HS-5 (cell line): ENCODE results near the gene ADCY1.
"Not testable (repeated sequence)": the region's sequence is repeated elsewhere in the genome, so short reads cannot be mapped to it uniquely, and the experiment has no call there.

Experiments used
- DNase-seq: peaks from one replicate; pipeline ENCODE4 v3.0.0-alpha.2; 2012; ENCODE audit warnings: low read depth

Gene ADCY1

GRCh38 chr7:45573661-45574415, at the start of gene ADCY1:
Gene ADCY1, plus strand, starts transcription at chr7:45574368. Its CDS starts 176 bp downstream, at chr7:45574544.
- DNase-seq: no peak

- no peak for DNase-seq
Observed at GRCh38 chr7:45524445-45524844, 49.7 kb upstream of the ADCY1 start.

- DNase-seq: no peak
Observed at GRCh38 chr7:45525057-45525456, 49.1 kb upstream of the ADCY1 start.

- no peak for DNase-seq
Observed at GRCh38 chr7:45543473-45543872, 30.7 kb upstream of the ADCY1 start.

GRCh38 chr7:45545105-45545710, 29.0 kb upstream of the ADCY1 start:
- DNase-seq: not testable (repeated sequence)

GRCh38 chr7:45548917-45549316, 25.3 kb upstream of the ADCY1 start:
- not testable (repeated sequence) for DNase-seq

- no peak for DNase-seq
Observed at GRCh38 chr7:45563401-45563800, 10.8 kb upstream of the ADCY1 start.

GRCh38 chr7:45563941-45564461, 10.2 kb upstream of the ADCY1 start:
- DNase-seq: no peak

- DNase-seq: no peak
Observed at GRCh38 chr7:45564485-45564884, 9.7 kb upstream of the ADCY1 start.

GRCh38 chr7:45564886-45565455, 9.2 kb upstream of the ADCY1 start:
- no peak for DNase-seq

- DNase-seq: no peak
Observed at GRCh38 chr7:45566386-45566785, 7.8 kb upstream of the ADCY1 start.

- DNase-seq: no peak
Observed at GRCh38 chr7:45566961-45567360, 7.2 kb upstream of the ADCY1 start.

GRCh38 chr7:45567713-45568112, 6.5 kb upstream of the ADCY1 start:
- DNase-seq: no peak

- no peak for DNase-seq
Observed at GRCh38 chr7:45568536-45569289, 5.5 kb upstream of the ADCY1 start.

GRCh38 chr7:45569290-45569685, 4.9 kb upstream of the ADCY1 start:
- DNase-seq: no peak

GRCh38 chr7:45570797-45571196, 3.4 kb upstream of the ADCY1 start:
- no peak for DNase-seq

- DNase-seq: no peak
Observed at GRCh38 chr7:45573204-45573603, 964 bp upstream of the ADCY1 start.

GRCh38 chr7:45574416-45574668, 174 bp downstream of the ADCY1 start:
- no peak for DNase-seq

GRCh38 chr7:45574669-45575500, 717 bp downstream of the ADCY1 start:
- DNase-seq: peak; percentile 3

- no peak for DNase-seq
Observed at GRCh38 chr7:45575501-45576248, 1.5 kb downstream of the ADCY1 start.
